Ectodermal cell (in vitro differentiated cells): ENCODE measurements around the gene SPDYE2B.
A peak's percentile ranks its signal among the peaks of the same experiment; 100 is the strongest.
"Not testable (repeated sequence)": the region's sequence is repeated elsewhere in the genome, so short reads cannot be mapped to it uniquely, and the experiment has no call there.

Source experiments
- H3K27ac ChIP-seq: 2 replicates; pipeline ENCODE4 v1.7.0; 2013; ENCODE audit warnings: mild to moderate bottlenecking, low read depth, low read length; ENCODE audit not compliant: insufficient read depth, poor library complexity, severe bottlenecking
- H3K27me3 ChIP-seq: 2 replicates; pipeline ENCODE4 v1.7.0; 2013; ENCODE audit warnings: mild to moderate bottlenecking, low read length; ENCODE audit not compliant: insufficient read depth, control insufficient read depth, poor library complexity, severe bottlenecking
- H3K36me3 ChIP-seq: one replicate; pipeline ENCODE4 v1.7.0; 2013; ENCODE audit warnings: low read length; ENCODE audit not compliant: control insufficient read depth, insufficient read depth
- H3K4me1 ChIP-seq: one replicate; pipeline ENCODE4 v1.7.0; 2013; ENCODE audit warnings: low read length; ENCODE audit not compliant: control insufficient read depth, insufficient read depth
- H3K4me3 ChIP-seq: 2 replicates; pipeline ENCODE4 v1.7.0; 2013; ENCODE audit warnings: low read depth, low read length, control low read depth; ENCODE audit not compliant: insufficient read depth
- H3K9me3 ChIP-seq: 2 replicates; pipeline ENCODE4 v1.7.0; 2013; ENCODE audit warnings: mild to moderate bottlenecking, low read length, moderate library complexity; ENCODE audit not compliant: control insufficient read depth
- WGBS, 2 experiments: methylation state at CpG; one replicate each; pipeline ENCODE4 v1.1.7; 2013; ENCODE audit warnings: missing lambda C conversion rate in 2 of 2; 5-methylcytosine and 5-hydroxymethylcytosine counted together

SPDYE2B gene

GRCh38 chr7:102614873-102615272, 35.2 kb upstream of the SPDYE2B start:
- not testable (repeated sequence) for H3K27ac ChIP-seq, H3K27me3 ChIP-seq, H3K4me1 ChIP-seq, H3K36me3 ChIP-seq, H3K4me3 ChIP-seq, H3K9me3 ChIP-seq
- WGBS, 2 experiments, result no CpG with 5 or more reads among the region's 3 CpGs

DNA sequence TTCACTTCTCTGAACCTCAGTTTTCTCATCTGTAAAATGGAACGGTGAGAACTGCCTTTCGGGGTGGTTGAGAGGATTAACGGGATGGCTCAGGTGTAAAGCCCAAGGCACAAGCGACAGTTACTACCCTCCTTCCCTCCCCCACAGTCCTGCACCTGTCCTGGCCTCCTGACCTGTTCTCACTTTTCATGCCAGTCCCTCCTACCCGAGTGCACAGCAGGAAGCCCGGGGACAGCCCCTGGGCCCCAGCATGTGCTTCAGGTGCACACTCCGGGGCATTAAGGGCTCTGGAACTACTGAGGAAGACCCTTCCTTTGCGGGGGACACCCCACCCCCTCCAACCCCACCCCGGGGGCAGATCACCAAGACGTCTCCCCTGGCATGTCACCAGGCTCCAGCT, 34.2 kb upstream of the SPDYE2B start:
- not testable (repeated sequence) for H3K4me3 ChIP-seq, H3K36me3 ChIP-seq, H3K27ac ChIP-seq, H3K9me3 ChIP-seq, H3K4me1 ChIP-seq, H3K27me3 ChIP-seq
- no CpG with 5 or more reads among the region's 10 CpGs for WGBS, 2 experiments

- H3K9me3 ChIP-seq, H3K4me1 ChIP-seq, H3K36me3 ChIP-seq, H3K27me3 ChIP-seq, H3K27ac ChIP-seq: not testable (repeated sequence)
- WGBS, 2 experiments, result 0 to 2% methylated on average over 14 to 18 of the region's 62 CpGs
- H3K4me3 ChIP-seq, result peak within 1 kb of the TSS; percentile 37
Observed at GRCh38 chr7:102616507-102617125, 33.5 kb upstream of the SPDYE2B start, which contains the start of gene RASA4. RASA4 (minus strand) TSS chr7:102616756; CDS start chr7:102616689, 67 bp downstream.

DNA sequence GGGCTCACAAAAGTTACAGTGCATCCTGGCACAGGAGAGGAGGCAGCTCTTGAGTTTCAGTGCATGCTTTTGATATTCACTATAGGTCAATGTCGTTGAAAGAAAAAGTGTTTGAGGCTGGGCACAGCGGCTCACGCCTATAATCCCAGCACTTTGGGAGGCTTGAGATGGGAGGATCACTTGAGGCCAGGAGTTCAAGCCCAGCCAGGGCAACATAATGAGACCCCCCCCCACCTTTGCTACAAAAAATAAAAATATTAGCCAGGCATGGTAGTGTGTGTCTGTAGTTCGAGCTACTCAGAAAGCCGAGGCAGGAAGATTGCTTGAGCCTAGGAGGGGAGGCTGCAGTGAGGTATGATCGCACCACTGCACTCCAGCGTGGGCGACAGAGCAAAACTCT, 32.0 kb upstream of the SPDYE2B start:
- not testable (repeated sequence) for H3K4me1 ChIP-seq, H3K27ac ChIP-seq, H3K4me3 ChIP-seq, H3K9me3 ChIP-seq, H3K27me3 ChIP-seq, H3K36me3 ChIP-seq
- 90 to 92% methylated on average over 3 of the region's 8 CpGs for WGBS, 2 experiments

DNA sequence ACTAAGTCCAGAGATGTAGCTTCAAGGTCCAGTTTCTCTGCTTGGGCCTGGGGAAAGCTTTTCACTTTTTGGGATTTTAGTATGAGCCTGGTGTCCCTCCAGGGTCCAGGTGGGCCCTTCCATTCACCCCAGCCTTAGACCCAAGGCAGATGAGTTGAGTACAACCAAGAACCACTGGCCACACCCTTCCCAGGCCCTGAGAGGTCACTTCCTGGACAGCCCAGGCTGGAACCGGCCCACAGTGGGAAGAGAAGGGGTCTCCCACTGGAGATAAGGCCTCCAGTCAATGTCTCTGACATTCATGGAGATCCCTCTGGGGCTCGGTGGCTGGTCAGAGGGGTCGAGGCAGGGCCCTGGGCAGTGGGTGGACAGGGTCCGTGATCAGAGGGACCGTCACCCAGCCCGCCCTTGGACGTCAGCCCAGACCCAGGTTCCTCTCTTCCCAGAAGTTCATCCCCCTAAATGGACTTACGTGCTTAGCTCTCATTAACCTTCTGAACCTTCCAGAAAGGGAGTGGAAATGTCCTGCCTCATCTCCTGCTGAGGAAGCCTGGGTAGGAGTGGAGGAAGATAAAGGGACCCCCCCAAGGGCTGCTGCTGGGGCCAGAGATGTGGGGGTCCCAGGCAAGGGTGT, 22.7 kb upstream of the SPDYE2B start:
- H3K4me3 ChIP-seq, H3K4me1 ChIP-seq, H3K9me3 ChIP-seq, H3K27me3 ChIP-seq, H3K27ac ChIP-seq, H3K36me3 ChIP-seq: not testable (repeated sequence)
- WGBS, 2 experiments, result no CpG with 5 or more reads among the region's 8 CpGs

- 90 to 93% methylated on average over 3 of the region's 9 CpGs for WGBS, 2 experiments
- H3K27me3 ChIP-seq, result not testable (repeated sequence)
Observed at GRCh38 chr7:102630622-102631021, 19.5 kb upstream of the SPDYE2B start.

GRCh38 chr7:102634299-102634698, 15.8 kb upstream of the SPDYE2B start:
- not testable (repeated sequence) for H3K4me3 ChIP-seq, H3K27me3 ChIP-seq, H3K36me3 ChIP-seq, H3K27ac ChIP-seq, H3K9me3 ChIP-seq, H3K4me1 ChIP-seq
- 84 to 87% methylated on average over 2 of the region's 6 CpGs for WGBS, 2 experiments

More at GRCh38 chr7:102630622-102631021, 19.5 kb upstream of the SPDYE2B start:
- H3K4me1 ChIP-seq, H3K27ac ChIP-seq, H3K9me3 ChIP-seq, H3K4me3 ChIP-seq, H3K36me3 ChIP-seq: not testable (repeated sequence)

DNA sequence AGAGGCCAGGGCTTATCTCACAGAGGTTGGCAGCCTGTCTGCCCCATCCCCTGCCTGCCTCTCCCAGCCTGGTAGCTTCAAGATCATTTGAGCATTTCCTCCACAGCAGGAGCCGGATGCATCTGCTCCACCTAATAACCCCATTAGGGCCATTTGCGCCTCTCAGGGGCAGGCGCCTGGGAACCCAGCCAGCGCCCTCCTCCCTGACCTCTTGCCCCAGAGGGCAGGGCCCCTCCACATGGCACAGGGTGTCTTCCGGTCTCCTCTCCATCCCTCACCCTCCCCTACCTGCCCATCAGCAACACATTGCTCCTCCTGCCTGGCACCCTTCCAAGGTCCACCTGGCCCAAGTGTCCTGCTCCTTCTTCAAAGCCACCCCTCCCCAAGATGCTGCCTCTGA, 14.8 kb upstream of the SPDYE2B start:
- not testable (repeated sequence) for H3K36me3 ChIP-seq, H3K27ac ChIP-seq, H3K9me3 ChIP-seq, H3K4me1 ChIP-seq, H3K4me3 ChIP-seq, H3K27me3 ChIP-seq
- WGBS, 2 experiments, result no CpG with 5 or more reads among the region's 5 CpGs

GRCh38 chr7:102636956-102637355, 13.2 kb upstream of the SPDYE2B start:
- H3K9me3 ChIP-seq, H3K4me1 ChIP-seq, H3K27me3 ChIP-seq, H3K4me3 ChIP-seq, H3K36me3 ChIP-seq, H3K27ac ChIP-seq: not testable (repeated sequence)
- WGBS, 2 experiments, result 90 to 91% methylated on average over 8 of the region's 13 CpGs

- WGBS, 2 experiments, result 84 to 93% methylated on average over 5 to 6 of the region's 11 CpGs
- not testable (repeated sequence) for H3K36me3 ChIP-seq, H3K4me3 ChIP-seq, H3K4me1 ChIP-seq, H3K9me3 ChIP-seq, H3K27me3 ChIP-seq, H3K27ac ChIP-seq
Observed at GRCh38 chr7:102638848-102639247, 11.3 kb upstream of the SPDYE2B start.

GRCh38 chr7:102642691-102643090, 7.4 kb upstream of the SPDYE2B start, which contains the start of gene UPK3BL1:
UPK3BL1 (minus strand) TSS chr7:102642791; CDS start chr7:102642741, 50 bp downstream.
- not testable (repeated sequence) for H3K36me3 ChIP-seq

More at GRCh38 chr7:102642691-102643090, 7.4 kb upstream of the SPDYE2B start, which contains the start of gene UPK3BL1:
- H3K27me3 ChIP-seq, H3K27ac ChIP-seq, H3K4me1 ChIP-seq, H3K9me3 ChIP-seq, H3K4me3 ChIP-seq: not testable (repeated sequence)
- WGBS, 2 experiments, result no CpG with 5 or more reads among the region's 9 CpGs
